OCI-LY7 (cell line): ENCODE data around the gene MYO7A. TPM values are rescaled to one million over a fixed set of nuclear protein-coding genes. Genes with fewer than 3 reads are reported as not detected.

Experiments used
- BruUV-seq: library from RNA; stranded (reverse); fragments of 400-500 nt; replicated peaks from 2 replicates; lab custom pipeline; 2021; lab: Mats Ljungman, UMichigan
- CTCF ChIA-PET: fragments of 300-600 bp; sonication (Branson Sonifier 250); formaldehyde crosslinking; loops from one replicate; lab custom pipeline; 2022; ENCODE audit warnings: antibody characterized with exemption; ENCODE audit not compliant: unreplicated experiment; lab: Charles Lee
- POLR2A ChIA-PET: fragments of 300-600 bp; sonication (Branson Sonifier 250); formaldehyde crosslinking; loops from one replicate; lab custom pipeline; 2022; ENCODE audit warnings: antibody characterized with exemption; lab: Charles Lee
- DNase-seq: peaks from one replicate; pipeline ENCODE4 v3.0.0-alpha.2; 2015; ENCODE audit warnings: low spot score
- H2AFZ ChIP-seq: fragments of 200-600 bp; sonication (generic), shearing (Covaris generic); 2 replicates; pipeline ENCODE4 v1.6.1; 2014; ENCODE audit warnings: mild to moderate bottlenecking, antibody characterized with exemption, low read length, moderate library complexity
- H3K27ac ChIP-seq: fragments of 200-600 bp; sonication (generic); 2 replicates; pipeline ENCODE4 v1.5.1; 2014; ENCODE audit warnings: mixed run types, low read depth, mild to moderate bottlenecking, moderate library complexity, low read length, inconsistent platforms; ENCODE audit not compliant: poor library complexity, severe bottlenecking
- H3K36me3 ChIP-seq: fragments of 200-600 bp; sonication (generic); 2 replicates; pipeline ENCODE4 v1.6.1; 2014; ENCODE audit warnings: mild to moderate bottlenecking, antibody characterized with exemption, low read length, moderate library complexity, mixed read lengths; ENCODE audit not compliant: insufficient read depth
- H3K4me1 ChIP-seq: fragments of 200-600 bp; sonication (generic); 2 replicates; pipeline ENCODE4 v1.5.1; 2014; ENCODE audit warnings: mild to moderate bottlenecking, low read length; ENCODE audit not compliant: insufficient read depth, poor library complexity, severe bottlenecking
- H3K4me2 ChIP-seq: fragments of 200-600 bp; sonication (generic); 2 replicates; pipeline ENCODE4 v1.6.1; 2014; ENCODE audit warnings: mild to moderate bottlenecking, low read length
- H3K4me3 ChIP-seq: fragments of 200-600 bp; sonication (generic); 2 replicates; pipeline ENCODE4 v1.5.1; 2014; ENCODE audit warnings: mild to moderate bottlenecking, low read depth, low read length; ENCODE audit not compliant: poor library complexity, severe bottlenecking
- H3K79me2 ChIP-seq: fragments of 200-600 bp; sonication (generic); 2 replicates; pipeline ENCODE4 v1.6.1; 2016; ENCODE audit warnings: low read depth, mild to moderate bottlenecking, low read length, moderate library complexity, mixed read lengths; ENCODE audit not compliant: insufficient read depth
- H3K9me2 ChIP-seq: fragments of 200-600 bp; sonication (generic); 2 replicates; pipeline ENCODE4 v1.6.1; 2016; ENCODE audit warnings: mild to moderate bottlenecking, low read length, mixed read lengths; ENCODE audit not compliant: insufficient read depth
- H3K9me3 ChIP-seq: fragments of 200-600 bp; sonication (generic); 2 replicates; pipeline ENCODE4 v1.6.1; 2014; ENCODE audit warnings: mild to moderate bottlenecking, mixed run types, low read length, mixed read lengths
- H4K20me1 ChIP-seq: fragments of 200-600 bp; sonication (generic); 2 replicates; pipeline ENCODE4 v1.6.1; 2014; ENCODE audit warnings: mild to moderate bottlenecking, antibody characterized with exemption, low read length, moderate library complexity, mixed read lengths; ENCODE audit not compliant: insufficient read depth
- EZH2phosphoT487 ChIP-seq: fragments of 200-600 bp; sonication (generic); IDR thresholded peaks from 2 replicates; pipeline ENCODE4 v1.6.1; 2018; ENCODE audit warnings: low read depth, borderline replicate concordance, mild to moderate bottlenecking, mixed run types, antibody characterized with exemption, low read length, moderate library complexity, mixed read lengths
- intact Hi-C: fragments of 100-400 bp; cut with micrococcal nuclease; formaldehyde crosslinking; loops from one replicate; pipeline ENCODE4 v1.10.0; 2022; ENCODE audit not compliant: unreplicated experiment
- total RNA-seq, 2 experiments: library from RNA; depleted of rRNA in 1 of 2; stranded (reverse); fragments of >200 nt in 1 of 2; shearing (Covaris generic) in 1 of 2; gene quantifications; 2 replicates each; pipeline ENCODE4 v1.2.3, GENCODE V29; 2014 to 2022
- TF ChIP-seq, protein P1 (sequence below): fragments of 200-600 bp; sonication (generic); conservative IDR thresholded peaks from 2 replicates; pipeline ENCODE4 v1.5.1; 2014; ENCODE audit warnings: mild to moderate bottlenecking, antibody characterized with exemption, low read length, moderate library complexity, mixed read lengths

MYO7A gene
- total RNA-seq, 2 experiments from 2014 or later, result not detected

DNA sequence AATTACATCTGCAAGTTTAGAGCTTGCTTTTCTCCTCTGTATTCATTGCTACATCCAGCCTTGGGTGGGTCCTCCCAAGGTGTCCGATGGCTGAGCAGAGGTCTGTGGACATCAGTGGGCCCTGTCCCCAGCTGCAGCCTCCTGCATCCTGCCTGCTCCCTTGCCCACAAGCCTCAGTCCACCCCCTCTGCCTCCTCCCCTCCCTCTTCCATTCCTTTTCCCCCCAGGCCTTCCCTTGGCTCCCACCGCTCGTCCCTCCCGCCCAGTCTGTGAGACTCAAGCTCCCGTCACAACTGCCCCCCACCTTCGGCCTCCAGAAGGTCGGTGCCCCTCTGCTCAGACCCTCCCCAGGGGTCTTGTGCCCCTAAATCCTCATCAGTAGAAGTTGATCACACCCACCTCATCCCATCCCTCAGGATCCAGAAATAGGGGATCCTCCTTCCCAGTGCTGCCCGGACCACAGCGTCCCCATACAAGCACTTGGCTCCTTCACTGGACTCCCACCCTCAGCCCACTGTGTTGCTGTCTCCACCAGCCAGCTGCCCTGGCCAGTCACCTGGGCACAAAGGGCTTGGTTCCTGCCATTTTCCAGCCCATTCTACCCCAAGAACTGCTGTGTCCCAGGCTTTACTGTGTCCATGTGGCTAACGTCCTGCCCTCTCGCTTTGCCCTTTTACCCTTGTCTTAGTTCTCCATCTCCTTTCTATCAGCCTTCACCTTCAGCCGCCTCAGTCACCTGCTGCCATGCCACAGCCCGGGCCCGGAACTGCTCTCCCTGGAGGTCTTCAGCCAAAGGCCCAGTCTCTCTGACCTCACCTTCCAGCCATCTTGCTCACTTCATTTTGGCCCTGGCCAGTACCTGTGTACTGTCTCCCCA lies 27.6 kb upstream of the MYO7A start:
- Histone ChIP-seq H3K4me3 (no peak overlapping the region), H3K36me3 (no peaks in the 10 kb centered on the region), H3K4me2 (no peak overlapping the region), H3K9me2 (no peaks in the 10 kb centered on the region), H2AFZ (no peak overlapping the region), H3K4me1 (no peaks in the 10 kb centered on the region), H4K20me1 (no peaks in the 10 kb centered on the region), H3K27ac (no peak overlapping the region), H3K79me2 (no peaks in the 10 kb centered on the region), H3K9me3 (no peaks in the 10 kb centered on the region)
- ChIA-PET POLR2A (no interaction called here), CTCF (no interaction called here)
- intact Hi-C loops, result no loop called here
- TF ChIP-seq, protein P1, sequence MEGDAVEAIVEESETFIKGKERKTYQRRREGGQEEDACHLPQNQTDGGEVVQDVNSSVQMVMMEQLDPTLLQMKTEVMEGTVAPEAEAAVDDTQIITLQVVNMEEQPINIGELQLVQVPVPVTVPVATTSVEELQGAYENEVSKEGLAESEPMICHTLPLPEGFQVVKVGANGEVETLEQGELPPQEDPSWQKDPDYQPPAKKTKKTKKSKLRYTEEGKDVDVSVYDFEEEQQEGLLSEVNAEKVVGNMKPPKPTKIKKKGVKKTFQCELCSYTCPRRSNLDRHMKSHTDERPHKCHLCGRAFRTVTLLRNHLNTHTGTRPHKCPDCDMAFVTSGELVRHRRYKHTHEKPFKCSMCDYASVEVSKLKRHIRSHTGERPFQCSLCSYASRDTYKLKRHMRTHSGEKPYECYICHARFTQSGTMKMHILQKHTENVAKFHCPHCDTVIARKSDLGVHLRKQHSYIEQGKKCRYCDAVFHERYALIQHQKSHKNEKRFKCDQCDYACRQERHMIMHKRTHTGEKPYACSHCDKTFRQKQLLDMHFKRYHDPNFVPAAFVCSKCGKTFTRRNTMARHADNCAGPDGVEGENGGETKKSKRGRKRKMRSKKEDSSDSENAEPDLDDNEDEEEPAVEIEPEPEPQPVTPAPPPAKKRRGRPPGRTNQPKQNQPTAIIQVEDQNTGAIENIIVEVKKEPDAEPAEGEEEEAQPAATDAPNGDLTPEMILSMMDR, result no peak
- no peak for TF ChIP-seq EZH2phosphoT487
- DNase-seq, result no peak
- no TSS peak for BruUV-seq

DNA sequence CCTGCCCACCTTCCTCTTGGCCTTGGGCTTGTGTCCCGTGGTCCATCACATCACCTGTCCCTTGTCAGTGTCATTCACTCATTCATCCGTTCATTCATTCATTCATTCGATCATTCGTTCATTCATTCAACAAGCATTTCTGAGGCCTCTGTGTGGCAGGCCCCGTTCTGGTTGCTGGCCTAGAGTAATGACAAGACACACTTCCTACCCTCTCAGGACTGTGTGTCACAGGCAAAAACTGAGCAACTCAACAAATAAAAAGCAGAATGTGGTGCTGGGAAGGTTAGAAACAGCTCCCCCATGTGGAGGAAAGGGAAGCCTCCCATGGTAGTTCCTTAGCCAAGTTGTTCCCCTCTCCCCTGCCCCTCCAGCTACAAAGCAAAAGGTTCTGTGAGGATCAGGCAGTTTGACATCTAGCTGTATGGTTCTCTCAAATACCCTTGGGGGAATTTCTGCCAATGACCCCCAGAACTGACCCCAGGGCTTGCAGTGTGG lies 27.0 kb upstream of the MYO7A start:
- TF ChIP-seq, protein P1, result peak; percentile 74
- no peak for TF ChIP-seq EZH2phosphoT487
- Histone ChIP-seq H3K4me1 (no peaks in the 10 kb centered on the region), H3K9me3 (no peaks in the 10 kb centered on the region), H3K4me3 (no peak overlapping the region), H3K9me2 (no peaks in the 10 kb centered on the region), H3K79me2 (no peaks in the 10 kb centered on the region), H3K4me2 (no peak overlapping the region), H4K20me1 (no peaks in the 10 kb centered on the region), H2AFZ (no peak overlapping the region), H3K27ac (no peak overlapping the region), H3K36me3 (no peaks in the 10 kb centered on the region)
- peak; percentile 14 for DNase-seq
- intact Hi-C loops, result no loop called here
- no TSS peak for BruUV-seq
- ChIA-PET CTCF (no interaction called here), POLR2A (no interaction called here)
